Spleen (tissue), 11 donors: ENCODE results near the gene CST9L. TPM values are rescaled to one million over a fixed set of nuclear protein-coding genes. Genes with fewer than 3 reads are reported as not detected.

Experiments
- DNase-seq: peaks from one replicate; pipeline ENCODE4 v3.0.0-alpha.2; 2020
- H3K27ac ChIP-seq, 8 donors: fragments of 200-600 bp; sonication (generic) in 7 of 8; 1 replicate in 4 of 8; 2 replicates in 4 of 8; pipeline versions ENCODE4 v1.5.0 to v1.8.0; 2016 to 2021; ENCODE audit warnings: inconsistent platforms in 4 of 8, mild to moderate bottlenecking in 4 of 8, moderate library complexity in 1 of 8
- H3K27me3 ChIP-seq, 7 donors: fragments of 200-600 bp; sonication (generic) in 6 of 7; replicated peaks in 1 of 7; 1 replicate in 4 of 7; 2 replicates in 3 of 7; pipeline versions ENCODE4 v1.5.0 to v1.8.0; 2016 to 2021; ENCODE audit warnings: inconsistent platforms in 3 of 7, mild to moderate bottlenecking in 1 of 7
- H3K36me3 ChIP-seq, 6 donors: fragments of 200-600 bp; sonication (generic) in 5 of 6; 1 replicate in 4 of 6; 2 replicates in 2 of 6; pipeline versions ENCODE4 v1.5.0 to v1.8.0; 2016 to 2021; ENCODE audit warnings: inconsistent platforms in 2 of 6
- H3K4me1 ChIP-seq, 6 donors: fragments of 200-600 bp; sonication (generic) in 5 of 6; 1 replicate in 3 of 6; 2 replicates in 3 of 6; pipeline versions ENCODE4 v1.5.0 to v1.8.0; 2016 to 2021; ENCODE audit warnings: inconsistent platforms in 3 of 6
- H3K4me3 ChIP-seq, 8 donors: fragments of 200-600 bp; sonication (generic) in 7 of 8; 1 replicate in 4 of 8; 2 replicates in 4 of 8; pipeline versions ENCODE4 v1.5.0 to v1.8.0; 2016 to 2021; ENCODE audit warnings: inconsistent platforms in 4 of 8, mild to moderate bottlenecking in 4 of 8, moderate library complexity in 2 of 8
- H3K9me3 ChIP-seq, 8 donors: fragments of 200-600 bp; sonication (generic) in 7 of 8; 1 replicate in 4 of 8; 2 replicates in 4 of 8; pipeline versions ENCODE4 v1.5.0 to v1.8.0; 2016 to 2021; ENCODE audit warnings: inconsistent platforms in 4 of 8
- CTCF ChIP-seq, 11 experiments: fragments of 200-600 bp in 7 of 11; fragments of 450-650 bp in 4 of 11; sonication (generic) in 4 of 11; IDR thresholded peaks in 8 of 11; conservative IDR thresholded peaks in 3 of 11; 1 replicate in 7 of 11; 2 replicates in 4 of 11; pipeline versions ENCODE4 v1.4.0 to v1.8.0; 2016 to 2021; ENCODE audit warnings: antibody characterized with exemption in 11 of 11, inconsistent platforms in 4 of 11, mild to moderate bottlenecking in 1 of 11
- POLR2A ChIP-seq, 3 donors: fragments of 450-650 bp; IDR thresholded peaks; one replicate each; pipeline ENCODE4 v1.5.1; 2017; ENCODE audit warnings: antibody characterized with exemption in 3 of 3, mild to moderate bottlenecking in 1 of 3
- POLR2AphosphoS5 ChIP-seq, 3 donors: sonication (generic); formaldehyde crosslinking; IDR thresholded peaks; one replicate each; pipeline ENCODE4 v1.5.1; 2017; ENCODE audit warnings: antibody characterized with exemption in 3 of 3
- WGBS, 5 donors: extraction: QIAGEN DNeasy Blood & Tissue Kit in 3 of 5; methylation state at CpG; one replicate each; pipeline versions ENCODE4 v1.1.5 to v1.1.7; 2013 to 2018; 5-methylcytosine and 5-hydroxymethylcytosine counted together
- intact Hi-C: fragments of 100-400 bp; cut with DNase I; formaldehyde crosslinking; loops from one replicate; pipeline ENCODE4 v1.15.0; 2023; ENCODE audit warnings: low total_unique reads
- polyA plus RNA-seq, 3 donors: library from polyadenylated mRNA; stranded (reverse); fragments of 200-250 nt; gene quantifications; one replicate each; pipeline ENCODE4 v1.2.1, GENCODE V29; 2013
- total RNA-seq, 7 donors: library from RNA; depleted of rRNA in 3 of 7; stranded (reverse); fragments of >200 nt in 3 of 7; fragmentation: NEBNext Ultra II Directional in 4 of 7; extraction: Animal tissue kit (Norgen Biotek cat#: 25700) in 4 of 7; gene quantifications; one replicate each; pipeline versions ENCODE4 v1.1.0 to v1.2.1, GENCODE V29; 2016 to 2021
- donor health status: healthy with polysubstance abuse.
- donor health status: DM: no; HTN: no; CAD: no; lungs with moderate emphysema.
- donor health status: DM: no; HTN: no; CAD: no.
- donor health status: Bipolar disorder and iron deficiency.
- donor health status: healthy.
- donor health status: DM: no; HTN: no; CAD: no.
- donor health status: DM: yes; HTN: yes; CAD: no.

Gene CST9L
- total and polyA plus RNA-seq, 10 donors = not detected

DNA sequence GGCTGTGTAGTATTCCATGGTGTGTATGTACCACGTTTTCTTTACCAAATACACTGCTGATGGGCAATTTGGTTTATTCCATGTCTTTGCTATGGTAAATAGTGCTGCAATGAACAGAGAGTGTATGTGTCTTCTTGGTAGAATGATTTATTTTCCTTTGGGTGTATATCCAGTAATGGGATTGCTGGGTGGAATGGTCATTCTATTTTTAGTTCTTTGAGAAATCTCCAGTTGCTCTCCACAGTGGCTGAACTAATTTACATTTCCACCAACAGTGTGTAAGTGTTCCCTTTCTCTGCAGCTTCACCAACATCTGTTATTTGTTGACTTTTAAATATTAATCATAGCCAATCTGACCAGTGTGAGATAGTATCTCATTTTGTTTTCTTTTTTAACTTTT is 13.9 kb downstream of the CST9L start:
- peaks cover 0 to 2% (median 0%) of the 10 kb centered on the region in 7 donors for H3K27me3 ChIP-seq
- H3K27ac ChIP-seq = no peak overlapping the region
- no peaks in the 10 kb centered on the region for H3K4me1 ChIP-seq
- no peak for DNase-seq
- TF ChIP-seq CTCF (IDR thresholded peaks at IDR 0.05 in 8 of 11, conservative IDR thresholded peaks at IDR 0.05 in 3 of 11) = no peak
- TF ChIP-seq POLR2A (IDR thresholded peaks at IDR 0.05) = no peak
- no peak for TF ChIP-seq POLR2AphosphoS5 (IDR thresholded peaks at IDR 0.05)
- H3K9me3 ChIP-seq = peaks cover 0 to 36% (median 12%) of the 10 kb centered on the region in 8 donors
- intact Hi-C loops = no loop called here
- no peak overlapping the region for H3K4me3 ChIP-seq
- WGBS, 5 donors = 48 to 61% (median 54%) methylated on average over 1 of the region's 1 CpG
- H3K36me3 ChIP-seq = no peaks in the 10 kb centered on the region

DNA sequence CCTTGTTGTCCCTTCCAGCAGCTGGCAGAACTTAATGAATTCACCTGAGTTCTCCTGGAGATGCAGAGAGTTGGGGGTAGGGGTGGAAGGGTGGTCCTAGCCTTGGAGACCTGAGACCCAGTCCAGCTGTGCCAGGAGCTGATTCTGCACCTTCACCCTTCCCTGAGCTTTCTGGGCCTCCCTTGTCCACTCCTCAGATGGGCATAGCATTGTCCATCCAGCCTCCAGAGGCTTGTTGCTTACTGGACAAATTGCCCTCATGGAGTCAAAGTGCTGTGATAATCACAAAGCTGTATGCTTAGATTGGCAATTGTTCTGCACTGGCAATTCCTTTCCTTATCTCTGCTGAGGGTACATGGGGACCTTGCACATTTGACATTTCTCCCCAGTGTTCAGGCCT is 16.5 kb downstream of the CST9L start:
- Histone ChIP-seq H3K9me3 (peaks cover 0 to 14% (median 0%) of the 10 kb centered on the region in 8 donors), H3K4me1 (no peaks in the 10 kb centered on the region), H3K27ac (no peak overlapping the region), H3K27me3 (peaks cover 0 to 12% (median 0%) of the 10 kb centered on the region in 7 donors), H3K36me3 (no peaks in the 10 kb centered on the region), H3K4me3 (no peak overlapping the region)
- intact Hi-C loops = no loop called here
- TF ChIP-seq CTCF (IDR thresholded peaks at IDR 0.05 in 8 of 11, conservative IDR thresholded peaks at IDR 0.05 in 3 of 11) = no peak
- no peak for TF ChIP-seq POLR2AphosphoS5 (IDR thresholded peaks at IDR 0.05)
- no peak for TF ChIP-seq POLR2A (IDR thresholded peaks at IDR 0.05)
- DNase-seq = no peak

DNA sequence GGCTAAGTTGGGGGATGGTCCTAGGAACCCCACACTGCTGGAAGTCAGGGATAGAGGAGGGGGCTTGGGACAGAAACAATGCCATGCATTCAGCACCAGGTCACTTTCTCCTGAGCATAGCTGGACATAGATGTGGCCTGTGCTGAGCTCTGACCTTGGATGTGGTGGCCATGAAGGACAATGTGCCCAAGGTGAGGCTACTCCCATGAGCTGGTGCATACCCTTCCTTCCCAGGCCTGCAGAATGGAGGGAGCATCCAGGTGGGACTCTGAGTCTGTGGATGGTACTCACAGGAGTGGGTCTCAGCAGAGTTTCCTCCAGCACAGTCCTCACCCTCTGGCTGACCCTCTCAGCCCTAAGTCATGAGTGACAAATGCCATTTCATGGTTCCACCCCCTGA is 16.9 kb downstream of the CST9L start:
- peaks cover 0 to 12% (median 0%) of the 10 kb centered on the region in 7 donors for H3K27me3 ChIP-seq
- no peaks in the 10 kb centered on the region for H3K36me3 ChIP-seq
- no peak overlapping the region for H3K4me3 ChIP-seq
- intact Hi-C loops = no loop called here
- peaks cover 0 to 11% (median 0%) of the 10 kb centered on the region in 8 donors for H3K9me3 ChIP-seq
- no peak overlapping the region for H3K27ac ChIP-seq
- TF ChIP-seq POLR2A (IDR thresholded peaks at IDR 0.05) (no peak), CTCF (IDR thresholded peaks at IDR 0.05 in 8 of 11, conservative IDR thresholded peaks at IDR 0.05 in 3 of 11) (no peak), POLR2AphosphoS5 (IDR thresholded peaks at IDR 0.05) (no peak)
- H3K4me1 ChIP-seq = no peaks in the 10 kb centered on the region
- no peak for DNase-seq

DNA sequence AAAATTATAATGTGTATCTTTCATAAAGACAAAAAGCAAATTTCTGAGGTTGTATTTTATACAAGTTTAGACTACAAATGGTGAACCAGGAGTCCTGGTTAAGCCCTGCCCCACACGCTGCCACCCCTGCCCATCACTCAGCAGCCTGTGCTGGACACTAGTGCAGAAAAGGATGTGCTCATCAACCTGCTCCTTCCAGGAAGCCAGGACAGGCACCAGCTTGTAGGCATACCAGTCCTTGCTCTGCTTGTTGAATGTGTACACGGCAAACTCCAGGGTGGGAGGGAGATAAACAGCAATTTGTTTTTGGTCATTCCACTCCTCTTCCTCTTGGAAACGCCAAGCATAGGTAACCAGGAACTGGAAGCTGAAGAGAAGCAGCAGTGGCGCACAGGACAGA is 18.1 kb downstream of the CST9L start:
- TF ChIP-seq CTCF (IDR thresholded peaks at IDR 0.05 in 8 of 11, conservative IDR thresholded peaks at IDR 0.05 in 3 of 11) (no peak), POLR2AphosphoS5 (IDR thresholded peaks at IDR 0.05) (no peak), POLR2A (IDR thresholded peaks at IDR 0.05) (no peak)
- Histone ChIP-seq H3K4me3 (no peak overlapping the region), H3K27me3 (peaks cover 0 to 12% (median 0%) of the 10 kb centered on the region in 7 donors), H3K36me3 (no peaks in the 10 kb centered on the region), H3K4me1 (no peaks in the 10 kb centered on the region), H3K27ac (no peak overlapping the region), H3K9me3 (peaks cover 0 to 3% (median 0%) of the 10 kb centered on the region in 8 donors)
- DNase-seq = no peak
- 57 to 80% (median 70%) methylated on average over 4 of the region's 4 CpGs for WGBS, 5 donors
- intact Hi-C loops = no loop called here
